GM23338 (cell line): Measurements from ENCODE around the gene ABI2.

ENCODE experiments used
- CREB1 ChIP-seq: fragments of 250-450 bp; sonication (Bioruptor Pico); IDR thresholded peaks from 2 replicates; pipeline ENCODE4 v1.5.0; 2020; ENCODE audit warnings: low read depth, mild to moderate bottlenecking, moderate library complexity
- EZH2 ChIP-seq: fragments of 200-600 bp; sonication (generic); IDR thresholded peaks from one replicate; pipeline ENCODE4 v1.8.0; 2017; ENCODE audit warnings: antibody characterized with exemption, mild to moderate bottlenecking, low read depth; ENCODE audit not compliant: unreplicated experiment
- EZH2phosphoT487 ChIP-seq: fragments of 200-600 bp; sonication (generic); IDR thresholded peaks from one replicate; pipeline ENCODE4 v1.8.1; 2018; ENCODE audit warnings: antibody characterized with exemption; ENCODE audit not compliant: unreplicated experiment
- NANOG ChIP-seq: IDR thresholded peaks from 2 replicates; pipeline ENCODE4 v1.6.1; 2016; ENCODE audit warnings: antibody characterized with exemption, borderline replicate concordance
- POLR2AphosphoS5 ChIP-seq: IDR thresholded peaks from 2 replicates; pipeline ENCODE4 v1.6.1; 2016; ENCODE audit warnings: antibody characterized with exemption, low read depth
- STAT1 ChIP-seq: IDR thresholded peaks from one replicate; pipeline ENCODE4 v1.6.1; 2016; ENCODE audit warnings: antibody characterized with exemption; ENCODE audit not compliant: unreplicated experiment
- TF ChIP-seq, protein P1 (sequence below), 2 experiments: fragments of 200-600 bp in 1 of 2; sonication (generic) in 1 of 2; conservative IDR thresholded peaks; 2 replicates each; pipeline versions ENCODE4 v1.5.1 to v1.6.1; 2016 to 2017; ENCODE audit warnings: antibody characterized with exemption in 2 of 2, low read depth in 2 of 2, mild to moderate bottlenecking in 2 of 2, moderate library complexity in 1 of 2
- TF ChIP-seq, protein P2 (sequence below): IDR thresholded peaks from 2 replicates; pipeline ENCODE4 v1.6.1; 2016; ENCODE audit warnings: antibody characterized with exemption
- TF ChIP-seq, protein P3 (sequence below): IDR thresholded peaks from one replicate; pipeline ENCODE4 v1.6.1; 2018; ENCODE audit warnings: antibody characterized with exemption; ENCODE audit not compliant: unreplicated experiment

DNA sequence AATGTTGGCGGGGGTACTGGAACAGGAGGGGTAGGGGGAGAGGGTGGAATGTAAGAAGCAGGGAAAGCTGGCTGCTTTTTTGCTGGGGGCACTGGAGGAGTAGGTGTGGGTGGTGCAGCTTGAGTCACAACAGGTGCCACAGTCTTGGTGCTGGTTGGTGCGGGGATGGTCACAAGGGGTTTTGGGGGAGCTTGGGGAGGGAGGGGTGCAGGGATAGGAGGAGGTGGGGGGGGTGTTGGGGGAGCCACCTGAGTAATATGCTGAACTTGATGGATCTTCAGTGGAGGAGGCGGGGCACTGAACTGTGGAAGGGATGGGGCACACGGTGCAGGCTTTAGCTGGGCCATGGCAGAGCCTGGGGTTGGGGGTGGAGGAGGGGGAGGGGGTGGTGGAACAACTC lies 112.5 kb downstream of the ABI2 start:
- TF ChIP-seq, protein P1, sequence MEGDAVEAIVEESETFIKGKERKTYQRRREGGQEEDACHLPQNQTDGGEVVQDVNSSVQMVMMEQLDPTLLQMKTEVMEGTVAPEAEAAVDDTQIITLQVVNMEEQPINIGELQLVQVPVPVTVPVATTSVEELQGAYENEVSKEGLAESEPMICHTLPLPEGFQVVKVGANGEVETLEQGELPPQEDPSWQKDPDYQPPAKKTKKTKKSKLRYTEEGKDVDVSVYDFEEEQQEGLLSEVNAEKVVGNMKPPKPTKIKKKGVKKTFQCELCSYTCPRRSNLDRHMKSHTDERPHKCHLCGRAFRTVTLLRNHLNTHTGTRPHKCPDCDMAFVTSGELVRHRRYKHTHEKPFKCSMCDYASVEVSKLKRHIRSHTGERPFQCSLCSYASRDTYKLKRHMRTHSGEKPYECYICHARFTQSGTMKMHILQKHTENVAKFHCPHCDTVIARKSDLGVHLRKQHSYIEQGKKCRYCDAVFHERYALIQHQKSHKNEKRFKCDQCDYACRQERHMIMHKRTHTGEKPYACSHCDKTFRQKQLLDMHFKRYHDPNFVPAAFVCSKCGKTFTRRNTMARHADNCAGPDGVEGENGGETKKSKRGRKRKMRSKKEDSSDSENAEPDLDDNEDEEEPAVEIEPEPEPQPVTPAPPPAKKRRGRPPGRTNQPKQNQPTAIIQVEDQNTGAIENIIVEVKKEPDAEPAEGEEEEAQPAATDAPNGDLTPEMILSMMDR (conservative IDR thresholded peaks at IDR 0.05; ENCODE audit: low read depth in 2 of 2), result no peak
- no peak for TF ChIP-seq EZH2
- no peak for TF ChIP-seq POLR2AphosphoS5
- TF ChIP-seq, protein P2, sequence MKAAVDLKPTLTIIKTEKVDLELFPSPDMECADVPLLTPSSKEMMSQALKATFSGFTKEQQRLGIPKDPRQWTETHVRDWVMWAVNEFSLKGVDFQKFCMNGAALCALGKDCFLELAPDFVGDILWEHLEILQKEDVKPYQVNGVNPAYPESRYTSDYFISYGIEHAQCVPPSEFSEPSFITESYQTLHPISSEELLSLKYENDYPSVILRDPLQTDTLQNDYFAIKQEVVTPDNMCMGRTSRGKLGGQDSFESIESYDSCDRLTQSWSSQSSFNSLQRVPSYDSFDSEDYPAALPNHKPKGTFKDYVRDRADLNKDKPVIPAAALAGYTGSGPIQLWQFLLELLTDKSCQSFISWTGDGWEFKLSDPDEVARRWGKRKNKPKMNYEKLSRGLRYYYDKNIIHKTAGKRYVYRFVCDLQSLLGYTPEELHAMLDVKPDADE, result no peak
- TF ChIP-seq, protein P3, sequence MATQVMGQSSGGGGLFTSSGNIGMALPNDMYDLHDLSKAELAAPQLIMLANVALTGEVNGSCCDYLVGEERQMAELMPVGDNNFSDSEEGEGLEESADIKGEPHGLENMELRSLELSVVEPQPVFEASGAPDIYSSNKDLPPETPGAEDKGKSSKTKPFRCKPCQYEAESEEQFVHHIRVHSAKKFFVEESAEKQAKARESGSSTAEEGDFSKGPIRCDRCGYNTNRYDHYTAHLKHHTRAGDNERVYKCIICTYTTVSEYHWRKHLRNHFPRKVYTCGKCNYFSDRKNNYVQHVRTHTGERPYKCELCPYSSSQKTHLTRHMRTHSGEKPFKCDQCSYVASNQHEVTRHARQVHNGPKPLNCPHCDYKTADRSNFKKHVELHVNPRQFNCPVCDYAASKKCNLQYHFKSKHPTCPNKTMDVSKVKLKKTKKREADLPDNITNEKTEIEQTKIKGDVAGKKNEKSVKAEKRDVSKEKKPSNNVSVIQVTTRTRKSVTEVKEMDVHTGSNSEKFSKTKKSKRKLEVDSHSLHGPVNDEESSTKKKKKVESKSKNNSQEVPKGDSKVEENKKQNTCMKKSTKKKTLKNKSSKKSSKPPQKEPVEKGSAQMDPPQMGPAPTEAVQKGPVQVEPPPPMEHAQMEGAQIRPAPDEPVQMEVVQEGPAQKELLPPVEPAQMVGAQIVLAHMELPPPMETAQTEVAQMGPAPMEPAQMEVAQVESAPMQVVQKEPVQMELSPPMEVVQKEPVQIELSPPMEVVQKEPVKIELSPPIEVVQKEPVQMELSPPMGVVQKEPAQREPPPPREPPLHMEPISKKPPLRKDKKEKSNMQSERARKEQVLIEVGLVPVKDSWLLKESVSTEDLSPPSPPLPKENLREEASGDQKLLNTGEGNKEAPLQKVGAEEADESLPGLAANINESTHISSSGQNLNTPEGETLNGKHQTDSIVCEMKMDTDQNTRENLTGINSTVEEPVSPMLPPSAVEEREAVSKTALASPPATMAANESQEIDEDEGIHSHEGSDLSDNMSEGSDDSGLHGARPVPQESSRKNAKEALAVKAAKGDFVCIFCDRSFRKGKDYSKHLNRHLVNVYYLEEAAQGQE, result no peak
- TF ChIP-seq EZH2phosphoT487, result no peak
- no peak for TF ChIP-seq NANOG
- no peak for TF ChIP-seq STAT1
- no peak for TF ChIP-seq CREB1 (CRISPR knock-in tag)
